Keratinocyte (primary cell): ENCODE data around the gene QSOX2. TPM values are rescaled to one million over a fixed set of nuclear protein-coding genes. Genes with fewer than 3 reads are reported as not detected.

Experiments
- DNase-seq: peaks from one replicate; pipeline ENCODE4 v3.0.0-alpha.2; 2011; ENCODE audit warnings: low read depth, missing footprints, low spot score
- FAIRE-seq: peaks from 2 replicates; lab custom pipeline; 2011; peaks lifted over from hg19 to GRCh38; lab: Jason Lieb, UNC
- H2AFZ ChIP-seq: 2 replicates; pipeline ENCODE4 v1.6.0; 2012; ENCODE audit warnings: low read length, control low read depth, inconsistent platforms; ENCODE audit not compliant: control insufficient read depth
- H3K27ac ChIP-seq: 2 replicates; pipeline ENCODE4 v1.5.1; 2011; ENCODE audit warnings: low read length; ENCODE audit not compliant: control insufficient read depth, insufficient read depth
- H3K27me3 ChIP-seq: 3 replicates; pipeline ENCODE4 v1.6.0; 2011; ENCODE audit warnings: low read length; ENCODE audit not compliant: control insufficient read depth, insufficient read depth; ENCODE audit errors: extremely low read depth
- H3K36me3 ChIP-seq, 2 experiments: 2 replicates in 1 of 2; 3 replicates in 1 of 2; pipeline ENCODE4 v1.5.1; 2011; ENCODE audit warnings: low read length in 2 of 2, mild to moderate bottlenecking in 1 of 2; ENCODE audit not compliant: control insufficient read depth in 2 of 2, insufficient read depth in 2 of 2; ENCODE audit errors: extremely low read depth in 1 of 2
- H3K4me1 ChIP-seq: 3 replicates; pipeline ENCODE4 v1.5.1; 2011; ENCODE audit warnings: low read length; ENCODE audit not compliant: control insufficient read depth, insufficient read depth; ENCODE audit errors: extremely low read depth
- H3K4me2 ChIP-seq: 3 replicates; pipeline ENCODE4 v1.6.0; 2011; ENCODE audit warnings: low read depth, low read length; ENCODE audit not compliant: control insufficient read depth, insufficient read depth; ENCODE audit errors: extremely low read depth
- H3K4me3 ChIP-seq, 3 experiments: fragments of 200-600 bp in 1 of 3; sonication (generic) in 1 of 3; 2 replicates in 2 of 3; 3 replicates in 1 of 3; pipeline ENCODE4 v1.5.1; 2011 to 2016; ENCODE audit warnings: low read length in 3 of 3, mild to moderate bottlenecking in 3 of 3, control low read depth in 2 of 3, inconsistent platforms in 1 of 3, low read depth in 1 of 3, mixed read lengths in 1 of 3, mixed run types in 1 of 3, moderate library complexity in 1 of 3; ENCODE audit not compliant: control insufficient read depth in 2 of 3, insufficient read depth in 2 of 3; ENCODE audit errors: extremely low read depth in 1 of 3
- H3K79me2 ChIP-seq: 2 replicates; pipeline ENCODE4 v1.6.0; 2012; ENCODE audit warnings: low read length; ENCODE audit not compliant: control insufficient read depth, insufficient read depth
- H3K9ac ChIP-seq: 3 replicates; pipeline ENCODE4 v1.6.0; 2011; ENCODE audit warnings: low read length; ENCODE audit not compliant: control insufficient read depth, insufficient read depth; ENCODE audit errors: extremely low read depth
- H3K9me1 ChIP-seq: 3 replicates; pipeline ENCODE4 v1.6.0; 2011; ENCODE audit warnings: low read length; ENCODE audit not compliant: control insufficient read depth, insufficient read depth; ENCODE audit errors: extremely low read depth
- H3K9me3 ChIP-seq: 2 replicates; pipeline ENCODE4 v1.5.1; 2012; ENCODE audit warnings: low read depth, low read length; ENCODE audit not compliant: control insufficient read depth
- H4K20me1 ChIP-seq: 3 replicates; pipeline ENCODE4 v1.6.0; 2011; ENCODE audit warnings: low read length; ENCODE audit not compliant: control insufficient read depth, insufficient read depth; ENCODE audit errors: extremely low read depth
- EZH2 ChIP-seq: IDR thresholded peaks from one replicate; pipeline ENCODE4 v1.6.1; 2012; ENCODE audit warnings: inconsistent platforms, mild to moderate bottlenecking, low read length, moderate library complexity
- dilution Hi-C: fragments of 300-500 bp; cut with MboI; formaldehyde crosslinking; loops from one replicate; pipeline ENCODE4 v1.7.0; 2020; ENCODE audit warnings: low sequenced_read_pairs; ENCODE audit not compliant: extremely low pct_ligation_motif_present
- polyA plus RNA-seq, 5 experiments: library from polyadenylated mRNA; depleted of rRNA in 3 of 5; stranded (reverse) in 3 of 5; stranded (forward) in 1 of 5; unstranded in 1 of 5; fragments of >200 nt; gene quantifications; 1 replicate in 1 of 5; 2 replicates in 3 of 5; 3 replicates in 1 of 5; pipeline versions ENCODE4 v1.2.1 to v1.2.3, GENCODE V29; 2011 to 2012; ENCODE audit warnings: missing spikeins in 2 of 5, low read depth in 1 of 5, low replicate concordance in 1 of 5
- TF ChIP-seq, protein P1 (sequence below), 3 experiments: IDR thresholded peaks in 1 of 3; conservative IDR thresholded peaks in 1 of 3; optimal IDR thresholded peaks in 1 of 3; 2 replicates in 2 of 3; 3 replicates in 1 of 3; pipeline versions ENCODE3 to v1.5.1; 2011; ENCODE audit warnings: low read length in 3 of 3, mild to moderate bottlenecking in 3 of 3, moderate library complexity in 2 of 3, control low read depth in 1 of 3, inconsistent platforms in 1 of 3; ENCODE audit not compliant: insufficient read depth in 2 of 3; ENCODE audit errors: extremely low read depth in 1 of 3

QSOX2 gene
- polyA plus RNA-seq, 1 donor (not counting 4 experiments of a cell fraction or from before 2014, with no cell fraction given), result 11.9 TPM

DNA sequence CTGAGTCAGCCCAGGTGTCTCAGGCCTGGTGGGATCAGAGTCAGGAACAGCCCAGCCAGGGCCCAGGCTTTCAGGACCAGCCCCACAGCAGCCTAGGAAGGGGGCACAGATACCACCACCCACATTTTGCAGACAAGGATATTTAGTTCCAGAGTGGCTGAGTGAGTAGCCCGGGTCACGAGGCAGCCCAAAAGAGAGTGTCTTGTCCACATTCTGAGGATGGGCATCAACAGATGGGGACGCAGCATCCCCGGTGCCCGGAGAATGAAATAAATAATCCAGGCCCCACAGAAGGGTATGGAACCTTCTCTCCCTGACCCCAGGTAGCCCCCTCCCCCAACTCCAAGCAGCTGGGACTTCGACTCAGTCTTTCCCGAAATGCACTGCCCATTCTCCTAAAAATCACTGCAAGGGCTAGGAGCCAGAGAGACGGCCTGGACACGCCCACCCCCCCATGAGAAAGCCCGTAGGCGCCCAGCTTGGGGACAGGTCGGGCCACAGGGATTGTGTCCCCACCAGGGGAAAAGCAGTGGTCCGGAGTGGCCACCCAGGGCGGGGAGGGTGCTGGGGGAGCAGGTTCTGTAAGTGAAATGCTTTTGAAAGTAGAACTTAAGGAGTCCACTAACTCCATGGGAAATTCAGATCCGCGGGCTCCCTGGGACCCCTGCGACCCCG is 47.5 kb downstream of the QSOX2 start:
- H3K4me2 ChIP-seq, result peak overlapping the region; percentile 32
- no peak overlapping the region for H3K27ac ChIP-seq
- dilution Hi-C loops, result no loop called here
- no peaks in the 10 kb centered on the region for H3K4me1 ChIP-seq
- no peak overlapping the region for H3K9ac ChIP-seq
- H3K9me3 ChIP-seq, result no peaks in the 10 kb centered on the region
- no peak for DNase-seq
- peaks cover 96% of the 10 kb centered on the region for H3K27me3 ChIP-seq
- H2AFZ ChIP-seq, result no peak overlapping the region
- FAIRE-seq, result no peak
- no peaks in the 10 kb centered on the region for H3K79me2 ChIP-seq
- peak overlapping the region in 1 of 3 experiments; percentile 32 for H3K4me3 ChIP-seq
- H4K20me1 ChIP-seq, result no peaks in the 10 kb centered on the region
- H3K9me1 ChIP-seq, result no peaks in the 10 kb centered on the region
- no peaks in the 10 kb centered on the region for H3K36me3 ChIP-seq
- TF ChIP-seq EZH2, result peak; percentile 79
- TF ChIP-seq, protein P1, sequence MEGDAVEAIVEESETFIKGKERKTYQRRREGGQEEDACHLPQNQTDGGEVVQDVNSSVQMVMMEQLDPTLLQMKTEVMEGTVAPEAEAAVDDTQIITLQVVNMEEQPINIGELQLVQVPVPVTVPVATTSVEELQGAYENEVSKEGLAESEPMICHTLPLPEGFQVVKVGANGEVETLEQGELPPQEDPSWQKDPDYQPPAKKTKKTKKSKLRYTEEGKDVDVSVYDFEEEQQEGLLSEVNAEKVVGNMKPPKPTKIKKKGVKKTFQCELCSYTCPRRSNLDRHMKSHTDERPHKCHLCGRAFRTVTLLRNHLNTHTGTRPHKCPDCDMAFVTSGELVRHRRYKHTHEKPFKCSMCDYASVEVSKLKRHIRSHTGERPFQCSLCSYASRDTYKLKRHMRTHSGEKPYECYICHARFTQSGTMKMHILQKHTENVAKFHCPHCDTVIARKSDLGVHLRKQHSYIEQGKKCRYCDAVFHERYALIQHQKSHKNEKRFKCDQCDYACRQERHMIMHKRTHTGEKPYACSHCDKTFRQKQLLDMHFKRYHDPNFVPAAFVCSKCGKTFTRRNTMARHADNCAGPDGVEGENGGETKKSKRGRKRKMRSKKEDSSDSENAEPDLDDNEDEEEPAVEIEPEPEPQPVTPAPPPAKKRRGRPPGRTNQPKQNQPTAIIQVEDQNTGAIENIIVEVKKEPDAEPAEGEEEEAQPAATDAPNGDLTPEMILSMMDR (optimal IDR thresholded peaks at IDR 0.05 in 1 of 3, IDR thresholded peaks at IDR 0.05 in 1 of 3, conservative IDR thresholded peaks at IDR 0.05 in 1 of 3; ENCODE audit: extremely low read depth in 1 of 3, insufficient read depth in 2 of 3, low read length in 3 of 3), result no peak

DNA sequence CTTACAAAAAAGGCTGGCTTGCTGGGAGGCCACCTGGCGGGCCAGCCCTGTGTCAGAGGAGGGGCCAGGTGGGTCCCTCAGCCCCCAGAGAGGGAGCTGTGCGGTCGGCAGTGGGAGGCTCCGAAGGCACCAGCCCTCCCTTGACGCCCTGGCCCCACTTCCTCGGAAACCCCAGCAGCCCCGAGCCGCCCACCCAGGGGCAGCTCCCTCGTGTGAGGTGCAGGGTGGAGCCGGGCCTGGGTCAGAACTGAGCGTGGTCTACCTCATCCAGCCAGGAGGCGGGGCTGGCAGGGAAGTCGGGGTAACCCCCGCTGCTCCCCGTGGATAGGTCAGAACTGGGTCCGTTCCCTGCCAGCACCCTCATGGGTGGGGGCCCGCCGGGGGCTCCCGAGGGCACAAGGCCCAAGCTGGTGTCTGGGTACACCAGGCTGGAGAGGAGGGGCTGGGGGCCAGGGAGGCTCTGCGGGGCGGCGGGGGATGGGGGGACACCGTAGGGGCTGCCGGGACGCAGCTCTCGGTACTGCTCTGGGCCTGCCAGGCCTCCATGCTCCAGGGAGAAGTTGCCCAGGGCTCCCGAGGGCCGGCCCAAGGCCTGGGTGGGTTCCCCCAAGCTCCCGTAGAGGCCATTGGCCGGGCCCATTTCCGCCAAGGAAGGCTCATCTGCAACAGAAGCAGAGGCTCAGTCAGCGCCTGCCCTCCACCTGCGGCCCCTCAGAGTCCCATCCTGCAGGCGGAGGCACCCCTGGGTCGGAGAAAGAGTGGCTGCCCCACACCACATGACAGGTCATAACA is 48.3 kb downstream of the QSOX2 start:
- no peak overlapping the region for H3K4me2 ChIP-seq
- FAIRE-seq, result no peak

More for the DNA sequence above, 48.3 kb downstream of the QSOX2 start:
- H3K4me1 ChIP-seq, result no peaks in the 10 kb centered on the region
- no peak overlapping the region for H3K9ac ChIP-seq
- no peak overlapping the region for H3K4me3 ChIP-seq
- no peaks in the 10 kb centered on the region for H3K79me2 ChIP-seq
- no peaks in the 10 kb centered on the region for H4K20me1 ChIP-seq
- dilution Hi-C loops, result no loop called here
- H3K27me3 ChIP-seq, result peaks cover 97% of the 10 kb centered on the region
- H3K9me3 ChIP-seq, result no peaks in the 10 kb centered on the region
- H3K36me3 ChIP-seq, result no peaks in the 10 kb centered on the region
- no peak for DNase-seq
- no peaks in the 10 kb centered on the region for H3K9me1 ChIP-seq
- H2AFZ ChIP-seq, result no peak overlapping the region
- TF ChIP-seq EZH2, result no peak
- TF ChIP-seq, protein P1 (optimal IDR thresholded peaks at IDR 0.05 in 1 of 3, IDR thresholded peaks at IDR 0.05 in 1 of 3, conservative IDR thresholded peaks at IDR 0.05 in 1 of 3; ENCODE audit: extremely low read depth in 1 of 3, insufficient read depth in 2 of 3, low read length in 3 of 3), result no peak
- H3K27ac ChIP-seq, result no peak overlapping the region
